Measurements from ENCODE around the gene STH.

STH gene

DNA sequence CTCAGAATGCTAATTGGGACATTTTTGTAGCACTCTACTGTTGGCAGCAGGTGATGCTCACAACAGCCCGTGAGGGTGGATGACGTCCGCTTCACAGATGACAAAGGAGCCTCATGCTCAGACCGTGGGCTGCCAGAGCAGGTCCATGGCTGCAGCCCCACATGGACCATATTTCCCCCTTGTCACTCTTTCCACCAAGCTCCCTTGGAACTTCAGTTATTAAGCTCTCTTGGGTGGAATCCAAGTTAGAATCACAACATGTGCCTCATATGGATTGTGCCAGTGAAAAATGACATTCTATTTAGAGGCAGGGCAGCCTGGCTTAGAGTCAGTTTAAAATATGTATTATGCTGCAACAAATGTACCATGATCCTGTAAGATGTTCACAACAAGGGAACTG is 33.2 kb upstream of the STH start:
- in situ Hi-C loops (cut with HindIII; ENCODE audit: low pct_ligation_motif_present, low pct_unique_long_range_greater_than_20kb, low sequenced_read_pairs): no loop called here

DNA sequence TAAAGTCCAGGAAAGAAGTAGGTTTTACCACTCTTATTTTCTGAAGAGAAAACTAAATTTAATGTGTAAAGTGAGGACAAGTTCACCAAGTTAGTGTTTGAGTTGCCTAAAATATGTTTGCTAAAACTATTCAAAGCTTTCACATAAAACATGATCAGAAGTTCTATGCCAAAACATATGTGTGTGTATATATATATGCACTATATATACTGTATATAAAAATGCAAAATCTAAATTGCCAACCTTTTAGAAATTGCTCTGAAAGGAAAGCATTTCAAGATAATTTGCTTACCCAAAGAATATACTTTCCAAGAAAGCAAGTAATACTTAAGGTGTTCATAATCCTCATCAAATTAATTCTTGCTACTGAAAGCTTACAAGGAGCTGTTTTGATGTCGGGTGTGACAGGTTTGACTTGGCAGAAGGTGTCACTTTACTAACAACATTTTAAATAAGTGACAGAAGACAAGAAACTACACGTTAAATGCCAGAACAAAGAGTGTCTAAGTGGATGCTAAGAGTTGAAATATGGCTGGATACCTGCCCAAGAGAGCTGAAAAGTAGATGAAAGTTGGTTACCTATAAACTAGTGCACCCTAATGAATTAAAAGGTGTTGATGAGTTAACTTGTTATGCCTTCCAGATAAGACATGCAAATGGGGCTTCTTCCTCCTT is 32.3 kb upstream of the STH start:
- no peak for DNase-seq
- in situ Hi-C loops (cut with HindIII; ENCODE audit: low pct_ligation_motif_present, low pct_unique_long_range_greater_than_20kb, low sequenced_read_pairs): no loop called here

More for the DNA sequence above, 33.2 kb upstream of the STH start:
- no peak for DNase-seq

DNA sequence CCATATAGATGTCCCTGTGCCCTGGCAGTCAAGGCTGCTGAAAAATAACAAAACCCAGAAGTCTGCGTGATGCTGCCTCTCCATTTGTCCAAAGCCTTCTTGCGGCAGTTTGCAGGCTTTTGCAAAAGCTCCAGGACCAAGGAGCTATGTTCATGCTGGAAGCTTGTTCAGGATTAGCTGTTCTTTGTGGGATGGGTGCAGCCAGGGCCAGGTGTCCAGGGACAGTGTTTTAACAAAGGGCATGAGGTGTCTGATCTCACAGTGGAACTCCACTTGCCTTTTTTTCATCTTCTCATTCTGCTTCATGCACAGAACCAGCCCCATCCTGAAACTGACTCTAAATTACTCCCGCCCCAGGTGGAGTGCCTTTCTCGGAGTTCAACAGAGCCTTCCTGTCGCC is 31.7 kb upstream of the STH start:
- DNase-seq: no peak
- in situ Hi-C loops (cut with HindIII; ENCODE audit: low pct_ligation_motif_present, low pct_unique_long_range_greater_than_20kb, low sequenced_read_pairs): no loop called here

DNA sequence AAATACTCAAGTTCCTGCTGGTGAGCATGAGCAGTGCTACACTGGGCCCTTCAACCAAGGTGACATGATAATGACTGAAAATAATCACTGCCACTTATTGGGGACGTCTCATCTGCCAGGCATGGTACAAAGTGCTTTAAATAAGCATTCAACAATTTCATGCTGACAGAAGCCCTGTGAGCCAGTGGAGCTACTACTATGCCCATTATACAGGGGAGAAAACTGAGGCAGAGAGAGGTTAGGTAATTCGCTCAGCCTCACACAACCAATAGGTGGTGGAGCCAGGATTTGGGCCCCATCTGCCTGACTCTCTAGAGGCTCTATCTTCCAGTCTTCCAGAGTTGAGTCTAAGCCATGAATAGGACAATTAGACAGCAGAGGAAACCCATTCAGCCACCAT is 30.3 kb upstream of the STH start:
- in situ Hi-C loops (cut with HindIII; ENCODE audit: low pct_ligation_motif_present, low pct_unique_long_range_greater_than_20kb, low sequenced_read_pairs): no loop called here
- DNase-seq: no peak

DNA sequence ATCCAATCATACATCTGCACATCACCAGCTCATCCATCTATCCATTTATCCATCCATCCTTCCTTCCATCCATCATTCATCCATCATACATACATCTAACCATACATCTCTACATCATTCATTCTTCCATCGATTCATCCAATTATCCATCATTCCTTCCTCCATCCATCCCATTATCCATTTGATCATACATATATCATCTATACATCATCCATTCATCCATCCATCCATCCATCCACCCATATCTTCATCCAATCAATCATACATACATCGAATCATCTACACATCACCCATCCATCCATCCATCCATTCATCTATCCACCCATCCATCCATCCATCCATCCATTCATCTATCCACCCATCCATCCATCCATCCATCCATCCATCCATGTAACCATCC is 29.3 kb upstream of the STH start:
- in situ Hi-C loops (cut with HindIII; ENCODE audit: low pct_ligation_motif_present, low pct_unique_long_range_greater_than_20kb, low sequenced_read_pairs): no loop called here
- DNase-seq: no peak

DNA sequence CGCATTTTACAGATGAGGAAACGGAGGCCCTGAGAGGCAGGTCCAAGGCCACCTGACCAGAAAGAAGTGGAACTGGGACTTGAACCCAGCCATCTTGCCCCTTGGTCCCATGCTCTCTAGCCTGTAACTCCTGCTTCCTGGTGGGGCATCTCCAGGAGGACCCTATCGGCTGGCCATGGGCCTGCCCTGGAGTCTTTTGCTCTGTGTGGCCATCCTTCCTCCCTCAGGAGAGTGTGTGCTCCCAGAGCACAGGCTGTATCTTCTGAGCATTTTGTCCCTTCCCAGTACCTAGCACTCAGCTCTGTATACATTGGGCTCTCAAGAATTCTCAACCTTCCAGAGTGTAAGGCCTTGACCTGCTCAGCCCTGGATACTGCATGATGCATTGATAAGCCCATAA is 28.4 kb upstream of the STH start:
- DNase-seq: no peak
- in situ Hi-C loops (cut with HindIII; ENCODE audit: low pct_ligation_motif_present, low pct_unique_long_range_greater_than_20kb, low sequenced_read_pairs): no loop called here

DNA sequence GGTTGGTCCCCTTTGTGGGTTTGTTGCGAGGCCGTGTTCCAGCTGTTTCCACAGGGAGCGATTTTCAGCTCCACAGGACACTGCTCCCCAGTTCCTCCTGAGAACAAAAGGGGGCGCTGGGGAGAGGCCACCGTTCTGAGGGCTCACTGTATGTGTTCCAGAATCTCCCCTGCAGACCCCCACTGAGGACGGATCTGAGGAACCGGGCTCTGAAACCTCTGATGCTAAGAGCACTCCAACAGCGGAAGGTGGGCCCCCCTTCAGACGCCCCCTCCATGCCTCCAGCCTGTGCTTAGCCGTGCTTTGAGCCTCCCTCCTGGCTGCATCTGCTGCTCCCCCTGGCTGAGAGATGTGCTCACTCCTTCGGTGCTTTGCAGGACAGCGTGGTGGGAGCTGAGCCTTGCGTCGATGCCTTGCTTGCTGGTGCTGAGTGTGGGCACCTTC is 27.3 kb upstream of the STH start:
- in situ Hi-C loops (cut with HindIII; ENCODE audit: low pct_ligation_motif_present, low pct_unique_long_range_greater_than_20kb, low sequenced_read_pairs): no loop called here
- DNase-seq: no peak

DNA sequence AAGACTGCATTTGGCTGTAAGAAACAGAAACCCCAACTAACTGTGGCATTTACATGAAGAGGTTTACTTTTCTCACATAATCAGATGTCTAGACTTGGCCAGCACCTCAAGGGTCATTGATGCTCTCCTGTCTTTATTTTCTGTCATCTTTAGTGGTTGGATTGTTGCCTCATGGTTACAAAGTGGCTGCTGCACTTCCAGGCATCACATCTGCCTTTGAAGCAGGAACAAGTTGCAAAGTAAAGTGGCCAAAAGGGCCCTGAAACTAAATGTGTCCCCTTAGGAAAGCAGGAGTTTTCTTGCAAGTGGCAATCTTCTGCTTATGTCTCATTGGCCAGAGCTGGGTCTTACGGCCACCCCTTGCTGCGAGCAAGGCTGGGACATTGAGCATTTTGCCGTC is 26.5 kb upstream of the STH start:
- DNase-seq: no peak
- in situ Hi-C loops (cut with HindIII; ENCODE audit: low pct_ligation_motif_present, low pct_unique_long_range_greater_than_20kb, low sequenced_read_pairs): no loop called here

DNA sequence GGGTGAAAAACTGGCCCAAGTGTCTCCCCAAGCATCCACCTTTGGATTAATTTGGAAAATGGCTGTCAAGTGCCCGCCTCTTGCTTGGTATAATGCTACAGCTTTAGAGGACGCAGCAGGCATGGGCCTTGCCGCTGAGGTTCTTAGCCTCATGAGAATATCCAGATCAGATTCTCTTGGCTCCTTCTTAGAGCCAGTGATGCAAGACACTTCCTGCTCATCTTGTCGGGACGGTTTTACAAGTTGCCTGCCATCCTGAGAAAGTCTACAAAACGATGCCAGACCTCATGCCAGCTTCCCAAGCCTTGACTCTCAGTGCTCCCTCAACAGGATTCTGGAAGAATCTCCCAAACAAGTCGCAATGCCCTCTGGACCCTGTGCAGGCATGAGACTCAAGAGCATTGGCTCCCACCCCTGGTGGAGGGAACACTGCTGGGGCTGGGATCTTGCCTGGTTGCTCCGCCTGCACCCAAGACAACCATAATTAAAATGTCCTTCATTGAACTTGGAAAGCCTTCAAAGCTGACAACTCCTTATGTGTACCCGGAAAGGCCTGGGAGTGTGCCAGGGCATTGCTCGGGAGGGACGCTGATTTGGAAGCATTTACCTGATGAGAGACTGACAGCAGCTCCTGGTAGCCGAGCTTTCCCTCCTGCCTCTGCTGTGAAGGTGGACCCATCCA is 25.8 kb upstream of the STH start:
- DNase-seq: no peak
- in situ Hi-C loops (cut with HindIII; ENCODE audit: low pct_ligation_motif_present, low pct_unique_long_range_greater_than_20kb, low sequenced_read_pairs): no loop called here

DNA sequence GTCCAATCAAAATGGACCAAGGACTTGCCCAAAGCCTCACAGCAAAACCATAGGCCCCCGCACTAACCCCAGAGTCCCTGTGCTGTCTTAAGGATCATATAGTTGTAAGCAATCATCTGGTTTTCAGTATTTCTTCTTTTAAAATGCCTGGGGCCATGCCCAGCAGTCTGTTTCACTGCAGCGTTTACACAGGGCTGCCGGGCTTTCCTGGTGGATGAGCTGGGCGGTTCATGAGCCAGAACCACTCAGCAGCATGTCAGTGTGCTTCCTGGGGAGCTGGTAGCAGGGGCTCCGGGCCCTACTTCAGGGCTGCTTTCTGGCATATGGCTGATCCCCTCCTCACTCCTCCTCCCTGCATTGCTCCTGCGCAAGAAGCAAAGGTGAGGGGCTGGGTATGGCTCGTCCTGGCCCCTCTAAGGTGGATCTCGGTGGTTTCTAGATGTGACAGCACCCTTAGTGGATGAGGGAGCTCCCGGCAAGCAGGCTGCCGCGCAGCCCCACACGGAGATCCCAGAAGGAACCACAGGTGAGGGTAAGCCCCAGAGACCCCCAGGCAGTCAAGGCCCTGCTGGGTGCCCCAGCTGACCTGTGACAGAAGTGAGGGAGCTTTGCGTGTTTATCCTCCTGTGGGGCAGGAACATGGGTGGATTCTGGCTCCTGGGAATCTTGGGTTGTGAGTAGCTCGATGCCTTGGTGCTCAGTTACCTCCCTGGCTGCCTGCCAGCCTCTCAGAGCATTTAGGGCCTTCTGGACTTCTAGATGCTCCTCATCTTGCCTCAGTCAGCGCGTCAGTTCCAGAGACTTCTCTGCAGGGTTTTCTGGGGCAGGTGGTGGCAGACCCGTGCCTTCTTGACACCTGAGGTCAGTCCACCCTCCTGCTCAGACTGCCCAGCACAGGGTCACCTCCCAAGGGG is 24.8 kb upstream of the STH start:
- no peak for DNase-seq
- in situ Hi-C loops (cut with HindIII; ENCODE audit: low pct_ligation_motif_present, low pct_unique_long_range_greater_than_20kb, low sequenced_read_pairs): no loop called here

DNA sequence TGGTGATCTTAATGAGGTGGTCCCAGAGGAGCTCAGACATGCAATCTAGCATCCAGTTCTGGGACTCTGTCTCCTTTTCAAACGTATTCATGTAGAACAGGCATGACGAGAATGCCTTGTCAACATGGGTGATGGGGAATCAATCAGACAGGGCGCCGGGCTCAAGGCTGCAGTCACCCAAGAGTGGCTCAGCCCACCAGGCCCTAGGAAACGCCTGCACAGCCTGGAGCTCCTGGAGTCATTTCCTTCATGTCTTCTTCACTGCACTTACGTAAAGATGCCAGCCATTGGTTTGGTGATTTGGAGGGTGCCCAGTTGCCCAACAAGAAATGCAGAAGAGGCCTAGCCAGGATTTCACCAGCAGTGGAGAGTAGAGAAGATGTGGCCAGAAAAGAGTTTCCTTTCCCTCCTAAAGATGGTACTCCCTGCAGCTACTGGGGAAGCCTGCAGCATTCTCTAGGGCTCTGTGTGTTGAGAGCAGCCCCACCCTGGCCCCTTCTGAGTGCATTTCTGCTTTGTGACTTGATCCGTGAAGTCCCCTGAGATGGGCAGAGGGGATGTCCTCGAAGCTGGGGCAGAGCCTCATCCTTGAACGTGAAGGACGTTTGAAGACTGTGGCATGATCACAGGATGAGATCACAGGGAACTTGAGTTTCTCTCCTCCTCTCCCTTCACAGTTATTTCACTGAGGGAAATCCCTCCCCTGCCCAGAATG is 24.0 kb upstream of the STH start:
- DNase-seq: no peak
- in situ Hi-C loops (cut with HindIII; ENCODE audit: low pct_ligation_motif_present, low pct_unique_long_range_greater_than_20kb, low sequenced_read_pairs): no loop called here

DNA sequence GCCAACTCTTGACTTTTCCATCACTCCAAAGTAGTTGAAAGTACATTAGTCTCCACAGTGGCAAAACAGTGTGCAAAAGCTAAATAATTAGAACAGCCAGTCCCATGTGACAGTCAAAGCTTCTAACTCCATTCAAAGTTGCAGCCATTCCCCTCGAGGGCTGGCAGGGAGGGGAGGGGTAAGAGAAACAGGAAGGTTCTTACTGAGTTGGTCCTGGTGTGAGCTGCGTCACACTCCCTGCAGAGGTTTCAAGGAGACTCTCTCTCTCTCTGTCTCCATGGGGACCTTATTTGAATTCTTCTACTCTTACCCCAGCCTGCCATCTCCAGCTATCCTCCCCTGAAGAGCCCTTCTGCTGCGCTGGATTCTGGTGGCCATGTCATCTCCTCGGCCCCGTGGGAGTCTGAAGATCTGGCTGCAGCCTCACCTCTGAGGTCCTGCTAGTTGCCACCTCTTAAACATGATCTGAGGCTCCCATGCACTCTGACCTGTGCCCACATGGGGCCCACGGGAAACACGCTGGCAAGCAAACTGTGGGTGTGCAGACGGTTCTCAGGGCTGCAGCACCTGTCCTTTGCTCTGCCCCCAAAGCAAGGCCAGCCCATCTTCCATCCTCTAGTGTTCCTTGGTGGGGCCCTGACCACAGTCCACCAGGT is 23.3 kb upstream of the STH start:
- in situ Hi-C loops (cut with HindIII; ENCODE audit: low pct_ligation_motif_present, low pct_unique_long_range_greater_than_20kb, low sequenced_read_pairs): no loop called here
- no peak for DNase-seq

DNA sequence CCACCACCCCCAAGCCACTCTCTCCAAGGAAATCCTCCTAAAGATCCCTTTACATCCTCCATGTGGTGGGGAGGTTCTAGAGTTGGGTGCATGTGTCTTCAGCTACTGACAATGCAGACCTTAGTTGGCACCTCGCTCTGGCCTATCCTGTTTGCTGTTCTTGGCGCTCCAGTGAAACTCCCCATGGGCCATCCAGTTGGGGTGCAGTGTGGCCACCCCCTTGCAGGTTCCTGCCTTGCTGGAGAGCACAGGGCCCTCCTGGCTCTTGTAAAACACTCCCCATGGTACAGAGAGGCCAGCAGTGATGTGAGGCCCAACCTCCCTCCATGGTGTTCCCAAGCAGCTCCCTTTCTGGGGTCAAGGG is 22.7 kb upstream of the STH start:
- no peak for DNase-seq
- in situ Hi-C loops (cut with HindIII; ENCODE audit: low pct_ligation_motif_present, low pct_unique_long_range_greater_than_20kb, low sequenced_read_pairs): no loop called here

DNA sequence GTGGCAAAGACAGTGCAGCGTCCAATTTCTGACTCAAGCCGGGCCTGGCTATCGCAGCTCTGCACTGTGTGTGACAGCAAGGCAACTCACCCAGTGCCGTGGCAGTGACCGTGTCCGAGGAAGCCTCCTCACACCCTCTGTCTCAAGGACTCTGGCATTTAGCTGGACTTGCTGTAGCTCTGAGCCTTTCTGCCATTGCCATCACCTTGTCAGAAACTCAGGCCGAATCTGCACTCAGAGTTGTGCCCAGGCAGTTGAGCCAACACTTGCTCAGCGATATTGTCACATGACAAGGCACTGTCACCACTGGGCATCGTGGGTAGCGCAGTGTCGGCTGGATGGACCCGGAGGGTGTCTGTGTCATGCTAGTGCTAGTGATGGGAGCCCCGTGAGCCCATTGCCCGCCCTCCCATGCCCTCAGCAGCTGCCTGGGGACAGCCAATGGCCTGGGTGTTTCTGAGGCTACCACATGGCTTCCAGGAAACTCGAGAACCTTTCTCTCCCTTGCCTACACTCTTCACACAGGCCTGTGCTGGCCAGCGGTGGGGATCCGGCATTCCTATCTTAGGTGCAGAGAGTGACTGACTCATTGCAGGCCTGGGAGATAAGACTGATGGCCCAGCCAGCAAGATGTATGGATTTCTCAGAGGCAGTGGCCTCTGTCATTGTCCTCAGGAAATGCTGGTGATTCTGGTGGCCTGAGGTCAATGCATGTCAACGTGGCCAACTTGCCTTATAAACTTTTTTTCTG is 22.1 kb upstream of the STH start:
- DNase-seq: no peak
- in situ Hi-C loops (cut with HindIII; ENCODE audit: low pct_ligation_motif_present, low pct_unique_long_range_greater_than_20kb, low sequenced_read_pairs): no loop called here

DNA sequence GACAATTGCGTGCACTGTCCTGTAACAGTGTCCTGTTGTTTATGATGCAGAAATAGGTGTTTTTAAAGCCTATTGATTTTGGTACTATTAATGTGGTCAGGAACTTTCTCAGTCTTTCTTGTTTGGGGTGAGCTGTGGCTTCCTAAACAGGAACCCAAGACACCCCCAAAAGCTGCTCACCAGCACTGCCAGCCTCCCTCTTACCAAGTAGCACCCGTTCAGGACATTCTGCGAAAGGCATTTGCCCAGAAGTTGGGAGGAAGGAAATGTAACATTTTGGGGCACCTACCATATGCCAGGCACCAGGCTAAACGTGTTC is 21.6 kb upstream of the STH start:
- in situ Hi-C loops (cut with HindIII; ENCODE audit: low pct_ligation_motif_present, low pct_unique_long_range_greater_than_20kb, low sequenced_read_pairs): no loop called here
- no peak for DNase-seq

DNA sequence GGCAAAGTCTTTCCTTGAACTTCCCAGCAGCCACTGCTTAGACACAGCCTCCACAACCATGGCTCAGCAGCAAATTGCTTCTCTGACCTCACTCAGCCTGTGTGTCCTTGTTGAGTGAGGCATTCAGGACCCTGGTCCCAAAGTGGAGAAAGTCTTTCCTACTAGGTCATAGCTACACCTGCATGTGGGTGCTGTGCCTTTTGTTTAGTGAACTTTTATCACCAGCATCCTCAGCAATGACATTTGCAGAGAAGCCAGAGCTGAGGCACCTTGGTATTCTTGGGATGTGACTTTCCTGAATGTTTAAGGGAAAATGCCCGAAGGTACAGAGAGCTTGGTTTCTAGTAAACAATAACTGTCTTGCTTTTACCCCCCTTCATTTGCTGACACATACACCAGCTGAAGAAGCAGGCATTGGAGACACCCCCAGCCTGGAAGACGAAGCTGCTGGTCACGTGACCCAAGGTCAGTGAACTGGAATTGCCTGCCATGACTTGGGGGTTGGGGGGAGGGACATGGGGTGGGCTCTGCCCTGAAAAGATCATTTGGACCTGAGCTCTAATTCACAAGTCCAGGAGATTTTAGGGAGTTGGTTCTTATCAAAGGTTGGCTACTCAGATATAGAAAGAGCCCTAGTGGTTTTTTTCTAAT is 20.9 kb upstream of the STH start:
- in situ Hi-C loops (cut with HindIII; ENCODE audit: low pct_ligation_motif_present, low pct_unique_long_range_greater_than_20kb, low sequenced_read_pairs): no loop called here
- DNase-seq: no peak

DNA sequence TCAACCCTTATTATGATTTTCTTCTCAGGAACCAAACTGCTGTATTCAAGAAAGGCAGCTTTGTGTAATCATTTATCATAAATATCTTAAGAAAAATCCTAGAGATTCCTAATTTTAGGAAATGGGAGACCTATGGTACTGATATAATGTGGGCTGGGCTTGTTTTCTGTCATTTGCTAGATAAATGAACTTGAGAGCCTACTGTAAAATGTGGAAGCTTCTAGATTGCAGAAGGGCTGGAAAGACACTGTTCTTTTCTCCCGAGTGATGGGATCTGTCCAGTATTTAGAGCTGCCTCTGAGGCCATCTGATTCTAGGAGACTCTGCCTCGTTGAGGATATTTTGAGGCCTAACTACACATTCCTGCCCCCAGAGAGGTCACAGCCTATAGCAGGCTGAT is 19.9 kb upstream of the STH start:
- in situ Hi-C loops (cut with HindIII; ENCODE audit: low pct_ligation_motif_present, low pct_unique_long_range_greater_than_20kb, low sequenced_read_pairs): no loop called here
- no peak for DNase-seq

DNA sequence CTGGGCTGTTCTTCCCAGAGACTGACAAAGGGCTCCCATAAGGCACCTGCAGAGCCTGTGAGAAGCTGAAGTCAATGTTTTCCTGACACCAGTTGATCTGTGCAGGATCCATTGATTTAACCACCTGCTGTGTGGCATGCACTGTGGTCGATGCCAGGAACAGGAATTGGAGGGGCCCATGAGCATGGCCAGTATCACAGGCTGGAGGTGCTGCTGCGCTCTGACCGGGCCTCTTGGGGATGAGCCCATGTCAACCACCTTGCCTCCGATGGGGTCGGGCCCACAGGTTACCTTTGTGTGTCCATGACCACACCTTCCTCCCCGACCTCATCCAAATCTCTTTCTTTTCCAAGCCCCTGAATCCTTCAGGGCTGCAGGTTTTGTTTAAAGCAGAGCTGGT is 18.2 kb upstream of the STH start:
- DNase-seq: no peak
- in situ Hi-C loops (cut with HindIII; ENCODE audit: low pct_ligation_motif_present, low pct_unique_long_range_greater_than_20kb, low sequenced_read_pairs): no loop called here
